Endothelial cell of umbilical vein (primary cell): ENCODE measurements around the gene MCOLN2.

Experiments
- CTCF ChIP-seq, 2 donors: IDR thresholded peaks; 1 replicate in 1 of 2; 2 replicates in 1 of 2; pipeline ENCODE4 v1.5.1; 2011; ENCODE audit warnings: low read length in 2 of 2, mild to moderate bottlenecking in 2 of 2, moderate library complexity in 2 of 2, control low read depth in 1 of 2, inconsistent platforms in 1 of 2, low read depth in 1 of 2; ENCODE audit not compliant: insufficient read depth in 1 of 2; ENCODE audit errors: extremely low read depth in 1 of 2
- EZH2 ChIP-seq: IDR thresholded peaks from 2 replicates; pipeline ENCODE4 v1.6.1; 2012; ENCODE audit warnings: borderline replicate concordance, low read depth, mild to moderate bottlenecking, moderate library complexity, low read length, inconsistent platforms; ENCODE audit not compliant: severe bottlenecking
- FOS ChIP-seq: IDR thresholded peaks from 2 replicates; pipeline ENCODE4 v1.6.1; 2011; ENCODE audit warnings: mild to moderate bottlenecking, low read length, moderate library complexity, borderline replicate concordance; ENCODE audit not compliant: insufficient read depth
- JUN ChIP-seq: IDR thresholded peaks from 2 replicates; pipeline ENCODE4 v1.6.1; 2011; ENCODE audit warnings: borderline replicate concordance, low read depth; ENCODE audit not compliant: insufficient read length, insufficient read depth
- MAX ChIP-seq: IDR thresholded peaks from 2 replicates; pipeline ENCODE4 v1.6.1; 2011; ENCODE audit not compliant: insufficient read depth, insufficient read length
- MYC ChIP-seq: IDR thresholded peaks from one replicate; pipeline ENCODE4 v1.6.1; 2011; ENCODE audit warnings: mild to moderate bottlenecking, low read depth, low read length
- POLR2A ChIP-seq: IDR thresholded peaks from 2 replicates; pipeline ENCODE4 v1.6.1; 2012; ENCODE audit warnings: low read depth, mild to moderate bottlenecking, control low read depth, low read length
- POLR2AphosphoS5 ChIP-seq: IDR thresholded peaks from 2 replicates; pipeline ENCODE4 v1.6.1; 2012; ENCODE audit warnings: low read depth, mild to moderate bottlenecking, control low read depth, low read length, moderate library complexity; ENCODE audit not compliant: insufficient read depth

GRCh38 chr1:85042413-85042812 lies 45.5 kb upstream of the MCOLN2 start:
- no peak for TF ChIP-seq POLR2AphosphoS5
- no peak for TF ChIP-seq EZH2
- no peak for TF ChIP-seq CTCF (IDR thresholded peaks at IDR 0.05; ENCODE audit: extremely low read depth in 1 of 2, insufficient read depth in 1 of 2, low read depth in 1 of 2, low read length in 2 of 2)
- no peak for TF ChIP-seq POLR2A
- no peak for TF ChIP-seq FOS
- no peak for TF ChIP-seq MYC
- no peak for TF ChIP-seq MAX
- TF ChIP-seq JUN = no peak
